Ascending aorta (tissue), 2 donors: ENCODE measurements around the gene CDR2L. TPM values are rescaled to one million over a fixed set of nuclear protein-coding genes. Genes with fewer than 3 reads are reported as not detected.
"Not testable (repeated sequence)": the region's sequence is repeated elsewhere in the genome, so short reads cannot be mapped to it uniquely, and the experiment has no call there.

ENCODE experiments used
- DNase-seq, 2 donors: peaks; one replicate each; pipeline ENCODE4 v3.0.0-alpha.2; 2019; ENCODE audit warnings: low spot score in 2 of 2
- H3K27ac ChIP-seq, 2 donors: fragments of 200-600 bp; sonication (generic); one replicate each; pipeline ENCODE4 v1.5.1; 2016 to 2017; ENCODE audit warnings: mild to moderate bottlenecking in 1 of 2
- H3K27me3 ChIP-seq: fragments of 200-600 bp; sonication (generic); one replicate; pipeline ENCODE4 v1.5.1; 2017
- H3K36me3 ChIP-seq, 2 donors: fragments of 200-600 bp; sonication (generic); one replicate each; pipeline ENCODE4 v1.5.1; 2016
- H3K4me1 ChIP-seq, 2 donors: fragments of 200-600 bp; sonication (generic); one replicate each; pipeline ENCODE4 v1.5.1; 2016 to 2017; ENCODE audit warnings: mild to moderate bottlenecking in 1 of 2
- H3K4me3 ChIP-seq, 2 donors: fragments of 200-600 bp; sonication (generic); one replicate each; pipeline ENCODE4 v1.5.1; 2016 to 2017; ENCODE audit warnings: mild to moderate bottlenecking in 1 of 2
- H3K9me3 ChIP-seq, 2 donors: fragments of 200-600 bp; sonication (generic); one replicate each; pipeline ENCODE4 v1.5.1; 2016
- CTCF ChIP-seq, 3 experiments: fragments of 200-600 bp in 2 of 3; fragments of 450-650 bp in 1 of 3; sonication (generic) in 2 of 3; IDR thresholded peaks; one replicate each; pipeline ENCODE4 v1.5.1; 2016 to 2019; ENCODE audit warnings: antibody characterized with exemption in 3 of 3, mild to moderate bottlenecking in 1 of 3, moderate library complexity in 1 of 3
- intact Hi-C: fragments of 100-400 bp; cut with DNase I; formaldehyde crosslinking; loops from one replicate; pipeline ENCODE4 v1.15.1; 2023
- total RNA-seq: library from RNA; depleted of rRNA; stranded (reverse); fragments of >200 nt; gene quantifications from one replicate; pipeline ENCODE4 v1.1.0, GENCODE V29; 2016

Gene CDR2L
- total RNA-seq, 1 donor from 2014 or later = 54.7 TPM

GRCh38 chr17:74979408-74980146 lies 7.9 kb upstream of the CDR2L start:
- no peak for TF ChIP-seq CTCF (IDR thresholded peaks at IDR 0.05)
- no peaks in the 10 kb centered on the region for H3K27me3 ChIP-seq
- DNase-seq = no peak
- H3K27ac ChIP-seq = no peak overlapping the region
- no peak overlapping the region for H3K4me3 ChIP-seq
- no peaks in the 10 kb centered on the region for H3K36me3 ChIP-seq
- peaks cover 6 to 14% of the 10 kb centered on the region in 2 donors for H3K4me1 ChIP-seq
- intact Hi-C loops = loop anchor here (10.0 kb wide), 1 partner anchor 535 kb away; no protein-coding TSS in a partner anchor
- H3K9me3 ChIP-seq = no peaks in the 10 kb centered on the region

GRCh38 chr17:74981318-74981978 lies 6.0 kb upstream of the CDR2L start:
- no peak for DNase-seq
- intact Hi-C loops = loop anchor here (10.0 kb wide), 1 partner anchor 537 kb away; no protein-coding TSS in a partner anchor
- H3K9me3 ChIP-seq = no peaks in the 10 kb centered on the region
- H3K27ac ChIP-seq = peak overlapping the region; percentile 91 to 95
- H3K4me1 ChIP-seq = peaks cover 6 to 14% of the 10 kb centered on the region in 2 donors
- H3K4me3 ChIP-seq = peak overlapping the region; percentile 67 to 68
- H3K36me3 ChIP-seq = no peaks in the 10 kb centered on the region
- no peaks in the 10 kb centered on the region for H3K27me3 ChIP-seq
- no peak for TF ChIP-seq CTCF (IDR thresholded peaks at IDR 0.05)

GRCh38 chr17:74981979-74982662 lies 5.3 kb upstream of the CDR2L start:
- intact Hi-C loops = loop anchor here (10.0 kb wide), 1 partner anchor 537 kb away; no protein-coding TSS in a partner anchor
- Histone ChIP-seq H3K27me3 (no peaks in the 10 kb centered on the region), H3K4me3 (peak overlapping the region; percentile 67 to 68), H3K9me3 (no peaks in the 10 kb centered on the region), H3K36me3 (no peaks in the 10 kb centered on the region), H3K27ac (peak overlapping the region; percentile 91 to 95), H3K4me1 (peaks cover 6 to 17% of the 10 kb centered on the region in 2 donors)
- peak in 1 of 3 experiments; percentile 38 for TF ChIP-seq CTCF (IDR thresholded peaks at IDR 0.05)
- peak; percentile 51 to 87 for DNase-seq

GRCh38 chr17:74982663-74983313 lies 4.6 kb upstream of the CDR2L start:
- not testable (repeated sequence) for DNase-seq
- intact Hi-C loops = loop anchor here (10.0 kb wide), 1 partner anchor 538 kb away; no protein-coding TSS in a partner anchor
- peak overlapping the region; percentile 67 to 68 for H3K4me3 ChIP-seq

GRCh38 chr17:74986206-74986576 lies 1.2 kb upstream of the CDR2L start:
- Histone ChIP-seq H3K4me1 (peaks cover 9 to 18% of the 10 kb centered on the region in 2 donors), H3K9me3 (no peaks in the 10 kb centered on the region), H3K36me3 (no peaks in the 10 kb centered on the region), H3K27ac (no peak overlapping the region), H3K4me3 (no peak overlapping the region), H3K27me3 (no peaks in the 10 kb centered on the region)
- DNase-seq = no peak
- TF ChIP-seq CTCF (IDR thresholded peaks at IDR 0.05) = no peak
- intact Hi-C loops = loop anchor here (10.0 kb wide), 1 partner anchor 541 kb away; no protein-coding TSS in a partner anchor

More at GRCh38 chr17:74982663-74983313, 4.6 kb upstream of the CDR2L start:
- H3K4me1 ChIP-seq = peaks cover 6 to 17% of the 10 kb centered on the region in 2 donors
- H3K9me3 ChIP-seq, H3K36me3 ChIP-seq, H3K27me3 ChIP-seq: not testable (repeated sequence)
- peak overlapping the region; percentile 91 to 95 for H3K27ac ChIP-seq
